HepG2 (cell line): ENCODE results near the gene RILPL1. TPM values are rescaled to one million over a fixed set of nuclear protein-coding genes. Genes with fewer than 3 reads are reported as not detected.

ENCODE experiments used
- GLI4 ChIP-seq: sonication (generic); formaldehyde crosslinking; IDR thresholded peaks from 2 replicates; pipeline ENCODE4 v1.5.1; 2020; ENCODE audit warnings: missing genetic modification reagents, mild to moderate bottlenecking, moderate library complexity, borderline replicate concordance
- JUNB ChIP-seq: sonication (generic); formaldehyde crosslinking; IDR thresholded peaks from 2 replicates; pipeline ENCODE4 v1.8.0; 2022; ENCODE audit warnings: missing genetic modification reagents, mild to moderate bottlenecking, borderline replicate concordance
- MEF2D ChIP-seq: sonication (generic); formaldehyde crosslinking; IDR thresholded peaks from 2 replicates; pipeline ENCODE4 v1.5.1; 2020; ENCODE audit warnings: mild to moderate bottlenecking, missing genetic modification reagents
- NONO ChIP-seq, 2 experiments: fragments of 450-650 bp in 1 of 2; sonication (generic) in 1 of 2; formaldehyde crosslinking in 1 of 2; IDR thresholded peaks in 1 of 2; conservative IDR thresholded peaks in 1 of 2; 2 replicates each; pipeline versions ENCODE4 v1.6.1 to v1.8.0; 2017 to 2022; ENCODE audit warnings: mild to moderate bottlenecking in 1 of 2, missing genetic modification reagents in 1 of 2, moderate library complexity in 1 of 2
- THAP11 ChIP-seq: IDR thresholded peaks from 2 replicates; pipeline ENCODE4 v1.6.1; 2016; ENCODE audit warnings: missing biosample characterization, missing genetic modification reagents
- ZIK1 ChIP-seq: sonication (generic); formaldehyde crosslinking; IDR thresholded peaks from 2 replicates; pipeline ENCODE4 v1.5.0; 2020; ENCODE audit warnings: mild to moderate bottlenecking, low read depth, missing genetic modification reagents, borderline replicate concordance
- ZNF772 ChIP-seq: sonication (generic); formaldehyde crosslinking; IDR thresholded peaks from 2 replicates; pipeline ENCODE4 v1.5.0; 2020; ENCODE audit warnings: mild to moderate bottlenecking, missing genetic modification reagents
- ZSCAN21 ChIP-seq: sonication (generic); formaldehyde crosslinking; IDR thresholded peaks from 2 replicates; pipeline ENCODE4 v1.8.0; 2022; ENCODE audit warnings: mild to moderate bottlenecking, missing genetic modification reagents, moderate library complexity, borderline replicate concordance
- polyA plus RNA-seq, 8 experiments: library from polyadenylated mRNA; depleted of rRNA in 3 of 8; stranded (reverse) in 7 of 8; unstranded in 1 of 8; fragments of >200 nt; fragmentation: Illumina TruSeq in 4 of 8; extraction: Trizol in 4 of 8; gene quantifications; 2 replicates each; pipeline versions ENCODE4 v1.2.1 to v1.2.3, GENCODE V29; 2011 to 2016; ENCODE audit warnings: low read depth in 4 of 8, missing spikeins in 1 of 8, mixed read lengths in 1 of 8; ENCODE audit not compliant: insufficient read depth in 1 of 8
- total RNA-seq, 5 experiments: library from RNA; depleted of rRNA; stranded (reverse); fragments of >200 nt; fragmentation: Illumina TruSeq; extraction: Trizol; gene quantifications; 2 replicates each; pipeline ENCODE4 v1.2.3, GENCODE V29; 2016; ENCODE audit warnings: low read depth in 1 of 5
- TF ChIP-seq, protein P1 (sequence below): sonication (generic); formaldehyde crosslinking; IDR thresholded peaks from 2 replicates; pipeline ENCODE4 v1.4.0; 2020; ENCODE audit warnings: missing genetic modification reagents, borderline replicate concordance
- TF ChIP-seq, protein P2 (sequence below): sonication (generic); formaldehyde crosslinking; IDR thresholded peaks from 2 replicates; pipeline ENCODE4 v1.4.0; 2020; ENCODE audit warnings: mild to moderate bottlenecking, missing genetic modification reagents
- TF ChIP-seq, protein P3 (sequence below): IDR thresholded peaks from 2 replicates; pipeline ENCODE4 v1.6.1; 2016; ENCODE audit warnings: low read depth, borderline replicate concordance
- TF ChIP-seq, protein P4 (sequence below): sonication (generic); formaldehyde crosslinking; IDR thresholded peaks from 2 replicates; pipeline ENCODE4 v1.4.0; 2020; ENCODE audit warnings: missing genetic modification reagents, mild to moderate bottlenecking, borderline replicate concordance

Gene RILPL1
- total and polyA plus RNA-seq, 2 of the 13 experiments (the other 11 are each of a cell fraction or from before 2014, with no cell fraction given): 5.8 to 28.4 TPM

DNA sequence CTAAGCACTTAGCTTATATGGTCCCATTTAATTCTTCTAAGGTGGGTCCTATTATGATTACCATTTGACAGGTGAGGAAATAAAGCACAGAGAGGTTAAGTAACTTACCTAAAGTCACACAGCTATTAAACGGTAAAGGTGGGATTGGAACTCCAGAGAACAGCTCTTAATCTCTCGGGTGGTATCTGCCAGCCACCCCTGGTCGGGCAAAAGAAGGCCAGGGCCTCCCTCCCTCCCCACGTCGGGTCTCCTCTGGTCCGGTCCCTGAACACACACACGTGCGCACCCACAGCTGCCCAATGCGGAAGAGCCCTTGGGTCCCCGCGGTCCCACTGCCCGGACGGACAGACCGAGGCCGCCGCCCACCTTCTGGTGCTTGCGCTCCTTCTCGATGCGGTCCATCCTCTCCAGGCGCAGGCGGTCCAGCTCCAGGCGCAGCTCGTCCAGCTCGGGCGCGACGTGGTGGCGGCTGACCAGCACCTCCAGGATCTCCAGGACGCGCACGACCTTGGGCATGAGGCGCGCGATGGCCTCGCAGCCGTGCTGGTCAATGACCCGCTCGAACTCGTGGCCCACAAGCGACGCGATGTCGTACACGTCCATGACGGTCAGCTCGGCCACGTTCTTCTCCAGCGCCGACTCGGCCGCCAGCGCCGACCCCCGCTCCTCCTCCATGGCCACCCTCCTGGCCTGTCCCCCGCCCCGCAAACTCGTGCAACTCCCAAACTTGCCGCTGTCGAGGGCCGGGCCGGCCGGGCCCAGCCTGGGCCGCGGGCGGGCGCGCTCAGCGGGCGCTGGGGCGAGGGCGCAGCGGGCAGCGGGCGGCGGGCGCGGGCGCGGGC is 490 bp downstream of the RILPL1 start (continued):
- TF ChIP-seq, protein P1, sequence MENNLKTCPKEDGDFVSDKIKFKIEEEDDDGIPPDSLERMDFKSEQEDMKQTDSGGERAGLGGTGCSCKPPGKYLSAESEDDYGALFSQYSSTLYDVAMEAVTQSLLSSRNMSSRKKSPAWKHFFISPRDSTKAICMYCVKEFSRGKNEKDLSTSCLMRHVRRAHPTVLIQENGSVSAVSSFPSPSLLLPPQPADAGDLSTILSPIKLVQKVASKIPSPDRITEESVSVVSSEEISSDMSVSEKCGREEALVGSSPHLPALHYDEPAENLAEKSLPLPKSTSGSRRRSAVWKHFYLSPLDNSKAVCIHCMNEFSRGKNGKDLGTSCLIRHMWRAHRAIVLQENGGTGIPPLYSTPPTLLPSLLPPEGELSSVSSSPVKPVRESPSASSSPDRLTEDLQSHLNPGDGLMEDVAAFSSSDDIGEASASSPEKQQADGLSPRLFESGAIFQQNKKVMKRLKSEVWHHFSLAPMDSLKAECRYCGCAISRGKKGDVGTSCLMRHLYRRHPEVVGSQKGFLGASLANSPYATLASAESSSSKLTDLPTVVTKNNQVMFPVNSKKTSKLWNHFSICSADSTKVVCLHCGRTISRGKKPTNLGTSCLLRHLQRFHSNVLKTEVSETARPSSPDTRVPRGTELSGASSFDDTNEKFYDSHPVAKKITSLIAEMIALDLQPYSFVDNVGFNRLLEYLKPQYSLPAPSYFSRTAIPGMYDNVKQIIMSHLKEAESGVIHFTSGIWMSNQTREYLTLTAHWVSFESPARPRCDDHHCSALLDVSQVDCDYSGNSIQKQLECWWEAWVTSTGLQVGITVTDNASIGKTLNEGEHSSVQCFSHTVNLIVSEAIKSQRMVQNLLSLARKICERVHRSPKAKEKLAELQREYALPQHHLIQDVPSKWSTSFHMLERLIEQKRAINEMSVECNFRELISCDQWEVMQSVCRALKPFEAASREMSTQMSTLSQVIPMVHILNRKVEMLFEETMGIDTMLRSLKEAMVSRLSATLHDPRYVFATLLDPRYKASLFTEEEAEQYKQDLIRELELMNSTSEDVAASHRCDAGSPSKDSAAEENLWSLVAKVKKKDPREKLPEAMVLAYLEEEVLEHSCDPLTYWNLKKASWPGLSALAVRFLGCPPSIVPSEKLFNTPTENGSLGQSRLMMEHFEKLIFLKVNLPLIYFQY (CRISPR knock-in tag): peak; percentile 24; the same call in 1 of the 2 replicates
- TF ChIP-seq, protein P2, sequence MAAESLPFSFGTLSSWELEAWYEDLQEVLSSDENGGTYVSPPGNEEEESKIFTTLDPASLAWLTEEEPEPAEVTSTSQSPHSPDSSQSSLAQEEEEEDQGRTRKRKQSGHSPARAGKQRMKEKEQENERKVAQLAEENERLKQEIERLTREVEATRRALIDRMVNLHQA (CRISPR knock-in tag): no peak
- TF ChIP-seq ZSCAN21 (CRISPR knock-in tag) (peak; percentile 95), GLI4 (CRISPR knock-in tag) (0 out of 2 replicates have a peak, but pooled peaks have one; percentile 23), THAP11 (CRISPR knock-in tag) (peak; percentile 50), NONO (IDR thresholded peaks at IDR 0.05) (no peak), NONO (CRISPR knock-in tag; conservative IDR thresholded peaks at IDR 0.05) (peak; percentile 77), JUNB (no peak), ZNF772 (CRISPR knock-in tag) (peak; percentile 60; the same call in 1 of the 2 replicates), ZIK1 (CRISPR knock-in tag) (no peak), MEF2D (CRISPR knock-in tag) (peak; percentile 69; the same call in 1 of the 2 replicates)
- TF ChIP-seq, protein P3, sequence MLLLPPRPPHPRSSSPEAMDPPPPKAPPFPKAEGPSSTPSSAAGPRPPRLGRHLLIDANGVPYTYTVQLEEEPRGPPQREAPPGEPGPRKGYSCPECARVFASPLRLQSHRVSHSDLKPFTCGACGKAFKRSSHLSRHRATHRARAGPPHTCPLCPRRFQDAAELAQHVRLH (CRISPR knock-in tag): peak; percentile 61; the same call in 1 of the 2 replicates
- TF ChIP-seq, protein P4, sequence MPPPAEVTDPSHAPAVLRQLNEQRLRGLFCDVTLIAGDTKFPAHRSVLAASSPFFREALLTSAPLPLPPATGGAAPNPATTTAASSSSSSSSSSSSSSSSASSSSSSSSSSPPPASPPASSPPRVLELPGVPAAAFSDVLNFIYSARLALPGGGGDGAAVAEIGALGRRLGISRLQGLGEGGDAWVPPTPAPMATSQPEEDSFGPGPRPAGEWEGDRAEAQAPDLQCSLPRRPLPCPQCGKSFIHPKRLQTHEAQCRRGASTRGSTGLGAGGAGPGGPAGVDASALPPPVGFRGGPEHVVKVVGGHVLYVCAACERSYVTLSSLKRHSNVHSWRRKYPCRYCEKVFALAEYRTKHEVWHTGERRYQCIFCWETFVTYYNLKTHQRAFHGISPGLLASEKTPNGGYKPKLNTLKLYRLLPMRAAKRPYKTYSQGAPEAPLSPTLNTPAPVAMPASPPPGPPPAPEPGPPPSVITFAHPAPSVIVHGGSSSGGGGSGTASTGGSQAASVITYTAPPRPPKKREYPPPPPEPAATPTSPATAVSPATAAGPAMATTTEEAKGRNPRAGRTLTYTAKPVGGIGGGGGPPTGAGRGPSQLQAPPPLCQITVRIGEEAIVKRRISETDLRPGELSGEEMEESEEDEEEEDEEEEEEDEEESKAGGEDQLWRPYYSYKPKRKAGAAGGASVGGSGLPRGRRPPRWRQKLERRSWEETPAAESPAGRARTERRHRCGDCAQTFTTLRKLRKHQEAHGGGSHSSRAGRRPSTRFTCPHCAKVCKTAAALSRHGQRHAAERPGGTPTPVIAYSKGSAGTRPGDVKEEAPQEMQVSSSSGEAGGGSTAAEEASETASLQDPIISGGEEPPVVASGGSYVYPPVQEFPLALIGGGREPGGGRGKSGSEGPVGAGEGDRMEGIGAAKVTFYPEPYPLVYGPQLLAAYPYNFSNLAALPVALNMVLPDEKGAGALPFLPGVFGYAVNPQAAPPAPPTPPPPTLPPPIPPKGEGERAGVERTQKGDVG: peak; percentile 63; the same call in 1 of the 2 replicates
